Neural crest cell (in vitro differentiated cells): Measurements from ENCODE around the gene ZSCAN29. TPM values are rescaled to one million over a fixed set of nuclear protein-coding genes. Genes with fewer than 3 reads are reported as not detected.

Experiments
- DNase-seq: peaks from one replicate; pipeline ENCODE4 v3.0.0; 2021; ENCODE audit warnings: low read depth, mixed read lengths, low spot score
- H3K27ac Mint-ChIP-seq: one replicate; pipeline ENCODE4 v1.8.0; 2021; ENCODE audit warnings: mild to moderate bottlenecking, mixed read lengths; ENCODE audit not compliant: unreplicated experiment
- H3K27me3 Mint-ChIP-seq: 2 replicates; pipeline ENCODE4 v1.8.0; 2021; ENCODE audit warnings: low read depth, mild to moderate bottlenecking, mixed read lengths
- H3K36me3 Mint-ChIP-seq: 2 replicates; pipeline ENCODE4 v1.8.0; 2021; ENCODE audit warnings: low read depth, mild to moderate bottlenecking, mixed read lengths
- H3K4me1 Mint-ChIP-seq: 2 replicates; pipeline ENCODE4 v1.8.0; 2021; ENCODE audit warnings: mixed read lengths
- H3K4me3 Mint-ChIP-seq: one replicate; pipeline ENCODE4 v1.8.0; 2021; ENCODE audit warnings: mild to moderate bottlenecking, mixed read lengths
- H3K9me3 Mint-ChIP-seq: 2 replicates; pipeline ENCODE4 v1.8.0; 2021; ENCODE audit warnings: mixed read lengths
- long read RNA-seq: library from polyadenylated mRNA; unstranded; transcript quantifications from one replicate; pipeline ENCODE4 v2.0.0, GENCODE V29; 2020
- total RNA-seq: library from RNA; stranded (reverse); gene quantifications from 2 replicates; pipeline ENCODE4 v1.2.1, GENCODE V29; 2021
- TF ChIP-seq, protein P1 (sequence below): fragments of 200-600 bp; sonication (generic); conservative IDR thresholded peaks from 2 replicates; pipeline ENCODE4 v1.5.0; 2021; ENCODE audit warnings: antibody characterized with exemption, mild to moderate bottlenecking

The ZSCAN29 gene
- 59.6 and 62.6 TPM in 2 replicates for total RNA-seq
- long read RNA-seq, full-length matches to known transcripts: 1 of 4 reads
- long read RNA-seq, partial matches to known transcripts: 1 of 4 reads
- long read RNA-seq, other reads (novel, unspliced or antisense): 2 of 4 reads

DNA sequence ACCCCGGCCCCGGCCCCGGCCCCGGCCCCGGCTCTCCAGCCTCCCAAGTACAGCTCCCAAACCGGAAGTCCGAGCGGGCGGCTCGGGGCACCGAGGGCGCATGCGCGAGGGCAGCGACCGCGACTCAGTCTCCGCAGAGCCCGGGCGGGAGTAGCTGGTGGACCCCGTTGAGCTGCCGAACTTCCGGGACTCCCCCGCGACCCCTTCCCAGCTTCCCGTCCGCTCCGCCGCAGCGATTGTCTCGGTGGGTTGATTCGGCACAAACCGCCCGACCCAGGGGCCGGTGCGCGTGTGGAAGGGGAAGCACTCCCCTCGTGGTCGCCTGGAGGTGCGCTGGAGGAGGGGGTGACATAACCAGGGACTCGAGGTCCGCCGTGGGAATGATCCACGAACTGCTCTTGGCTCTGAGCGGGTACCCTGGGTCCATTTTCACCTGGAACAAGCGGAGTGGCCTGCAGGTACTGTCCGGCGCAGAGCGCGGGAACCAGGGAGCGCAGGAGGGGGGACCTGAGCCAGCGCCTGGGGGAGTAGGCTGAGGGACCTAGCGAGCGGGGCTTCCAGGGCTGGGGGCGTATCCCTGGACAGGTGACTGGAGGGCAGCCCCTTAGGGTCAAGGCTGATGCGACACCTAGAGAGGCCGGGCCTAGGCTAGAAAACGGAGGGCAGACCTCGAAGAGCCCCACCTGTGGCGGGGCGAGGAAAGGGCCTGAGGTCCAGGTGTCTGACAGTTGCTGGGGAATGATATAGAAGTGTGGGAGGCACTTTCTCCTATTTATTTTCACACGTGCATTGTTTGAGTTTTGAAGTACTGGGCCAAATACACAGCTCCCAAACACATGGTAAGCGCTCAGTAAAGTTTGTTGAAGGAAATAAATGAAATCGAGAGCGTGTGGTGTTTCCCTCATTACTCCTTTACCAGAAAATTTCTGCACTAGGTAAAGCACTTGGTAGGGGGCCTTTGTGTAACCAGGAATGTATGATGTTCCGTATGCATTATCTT is at the start of gene ZSCAN29, which contains the start of gene TUBGCP4:
Gene ZSCAN29, minus strand, starts transcription at position 69 of the 1,000 bp plus-strand sequence. CDS start 1,130 bp downstream, outside the sequence.
Gene TUBGCP4, plus strand, starts transcription at position 127 of the 1,000 bp plus-strand sequence. Its CDS starts 254 bp downstream, at position 381.
- H3K27ac Mint-ChIP-seq: peak within 1 kb of the TSS; percentile 87
- H3K4me3 Mint-ChIP-seq: peak within 1 kb of the TSS; percentile 94
- peak; percentile 84 for DNase-seq
- peaks cover 57% of the 10 kb centered on the region for H3K4me1 Mint-ChIP-seq
- H3K27me3 Mint-ChIP-seq: no peaks in the 10 kb centered on the region
- peaks cover 38% of the 10 kb centered on the region for H3K36me3 Mint-ChIP-seq
- H3K9me3 Mint-ChIP-seq: peaks cover 12% of the 10 kb centered on the region
- TF ChIP-seq, protein P1, sequence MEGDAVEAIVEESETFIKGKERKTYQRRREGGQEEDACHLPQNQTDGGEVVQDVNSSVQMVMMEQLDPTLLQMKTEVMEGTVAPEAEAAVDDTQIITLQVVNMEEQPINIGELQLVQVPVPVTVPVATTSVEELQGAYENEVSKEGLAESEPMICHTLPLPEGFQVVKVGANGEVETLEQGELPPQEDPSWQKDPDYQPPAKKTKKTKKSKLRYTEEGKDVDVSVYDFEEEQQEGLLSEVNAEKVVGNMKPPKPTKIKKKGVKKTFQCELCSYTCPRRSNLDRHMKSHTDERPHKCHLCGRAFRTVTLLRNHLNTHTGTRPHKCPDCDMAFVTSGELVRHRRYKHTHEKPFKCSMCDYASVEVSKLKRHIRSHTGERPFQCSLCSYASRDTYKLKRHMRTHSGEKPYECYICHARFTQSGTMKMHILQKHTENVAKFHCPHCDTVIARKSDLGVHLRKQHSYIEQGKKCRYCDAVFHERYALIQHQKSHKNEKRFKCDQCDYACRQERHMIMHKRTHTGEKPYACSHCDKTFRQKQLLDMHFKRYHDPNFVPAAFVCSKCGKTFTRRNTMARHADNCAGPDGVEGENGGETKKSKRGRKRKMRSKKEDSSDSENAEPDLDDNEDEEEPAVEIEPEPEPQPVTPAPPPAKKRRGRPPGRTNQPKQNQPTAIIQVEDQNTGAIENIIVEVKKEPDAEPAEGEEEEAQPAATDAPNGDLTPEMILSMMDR: peak; percentile 54

DNA sequence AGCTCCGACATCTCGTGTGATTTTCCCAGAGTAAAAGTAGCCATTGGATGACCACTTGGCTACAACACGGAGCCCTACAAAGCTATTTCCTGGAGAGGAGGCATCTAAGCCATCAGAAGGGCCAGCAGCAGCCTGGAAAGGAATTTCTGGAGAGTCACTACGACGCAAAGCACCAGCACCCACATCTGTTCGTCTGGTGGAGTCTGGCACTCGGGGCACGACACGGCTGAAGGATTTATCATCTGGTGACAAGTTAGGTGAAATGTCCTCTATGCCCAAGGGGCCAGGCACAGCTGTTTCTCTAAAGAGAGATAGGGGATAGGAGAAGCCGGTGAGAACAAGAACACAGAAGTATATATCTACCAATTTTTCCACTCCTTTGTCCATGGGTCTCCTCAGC is 49.6 kb upstream of the ZSCAN29 start:
- Mint-ChIP-seq H3K27ac (peak overlapping the region; percentile 2), H3K9me3 (no peaks in the 10 kb centered on the region), H3K27me3 (no peaks in the 10 kb centered on the region), H3K36me3 (peaks cover 23% of the 10 kb centered on the region), H3K4me1 (no peaks in the 10 kb centered on the region), H3K4me3 (no peak overlapping the region)
- DNase-seq: no peak
- TF ChIP-seq, protein P1: no peak

DNA sequence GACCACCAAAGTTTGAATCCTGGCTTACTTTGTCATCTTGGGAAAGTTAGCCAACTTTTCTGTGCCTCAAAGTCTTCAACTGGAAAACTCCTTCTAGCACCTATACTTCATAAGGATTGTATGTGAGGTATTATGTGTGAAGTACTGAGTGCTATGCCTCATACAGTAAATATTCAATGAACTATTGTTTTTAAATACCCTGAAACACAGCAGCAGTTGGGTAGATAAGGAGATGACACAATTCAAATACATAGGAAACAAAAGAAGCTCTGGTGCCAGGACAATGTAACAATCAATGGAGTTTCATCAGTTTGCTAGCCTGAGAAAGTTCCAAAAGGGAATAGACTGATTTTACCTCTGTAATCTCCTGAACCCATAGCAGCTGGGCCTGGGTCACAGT is 43.4 kb upstream of the ZSCAN29 start:
- Mint-ChIP-seq H3K9me3 (no peaks in the 10 kb centered on the region), H3K4me3 (no peak overlapping the region), H3K27ac (no peak overlapping the region), H3K27me3 (no peaks in the 10 kb centered on the region), H3K4me1 (no peaks in the 10 kb centered on the region), H3K36me3 (peaks cover 36% of the 10 kb centered on the region)
- DNase-seq: no peak
- TF ChIP-seq, protein P1: no peak

DNA sequence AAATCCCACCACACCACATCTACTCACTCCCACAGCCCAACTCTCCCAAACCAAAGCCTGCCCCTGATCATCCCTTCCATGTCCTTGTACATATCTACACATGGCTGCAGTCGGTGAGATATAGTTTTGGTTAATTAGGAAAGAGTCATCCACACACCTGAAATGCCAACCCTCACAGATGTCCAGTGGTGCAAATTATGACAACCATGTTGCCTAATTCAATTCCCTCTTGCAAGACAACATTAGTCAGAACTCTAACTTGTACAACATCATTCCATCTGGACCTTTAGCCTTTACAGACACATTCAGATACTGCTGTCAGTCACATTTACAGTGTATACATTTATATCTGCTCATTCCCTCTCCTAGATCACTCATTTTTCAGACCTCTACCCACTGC is 41.3 kb upstream of the ZSCAN29 start:
- Mint-ChIP-seq H3K27ac (no peak overlapping the region), H3K4me1 (no peaks in the 10 kb centered on the region), H3K4me3 (no peak overlapping the region), H3K27me3 (no peaks in the 10 kb centered on the region), H3K9me3 (no peaks in the 10 kb centered on the region), H3K36me3 (peaks cover 46% of the 10 kb centered on the region)
- no peak for DNase-seq
- TF ChIP-seq, protein P1: no peak

DNA sequence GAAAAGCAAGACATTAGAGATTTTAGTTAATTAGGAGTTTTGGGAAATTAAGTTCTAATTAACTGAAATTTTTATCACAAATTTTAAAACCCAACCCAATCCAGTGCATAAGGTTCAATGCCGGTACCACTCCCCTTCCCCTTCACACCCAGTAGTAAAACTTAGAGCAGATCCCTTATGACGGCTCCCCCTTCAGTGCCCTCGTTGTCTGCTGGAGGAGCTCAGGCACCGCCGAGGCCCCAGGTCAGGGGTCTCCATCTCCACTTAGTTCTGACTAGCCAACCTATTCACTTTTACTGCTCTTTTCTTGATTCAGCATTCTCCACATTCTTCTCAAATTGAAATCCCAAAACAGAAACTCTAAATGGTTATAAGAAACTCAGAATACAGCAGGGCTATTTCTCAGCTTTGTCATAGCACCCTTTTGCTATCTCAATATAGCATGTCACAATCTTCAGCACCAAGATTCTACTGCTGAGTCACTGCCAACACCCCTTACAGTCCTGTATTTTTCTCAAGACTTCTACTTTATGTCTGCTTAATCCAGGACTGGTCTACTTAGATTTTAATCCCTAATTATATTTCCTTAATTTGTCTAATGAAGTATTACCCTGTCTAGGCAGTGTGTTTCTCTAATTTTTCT is 39.9 kb upstream of the ZSCAN29 start:
- Mint-ChIP-seq H3K27ac (peak overlapping the region; percentile 15), H3K4me1 (no peaks in the 10 kb centered on the region), H3K9me3 (no peaks in the 10 kb centered on the region), H3K4me3 (no peak overlapping the region), H3K36me3 (peaks cover 51% of the 10 kb centered on the region), H3K27me3 (no peaks in the 10 kb centered on the region)
- no peak for DNase-seq
- TF ChIP-seq, protein P1: no peak
